ENCODE results near the gene CASQ2. TPM values are rescaled to one million over a fixed set of nuclear protein-coding genes. Genes with fewer than 3 reads are reported as not detected.

The CASQ2 gene
- not detected in 3 replicates for total RNA-seq
- long read RNA-seq, partial matches to known transcripts, result 0 of 1 reads
- long read RNA-seq, other reads (novel, unspliced or antisense), result 0 of 1 reads

- no peak within 1 kb of the TSS for H3K27ac Mint-ChIP-seq (ENCODE audit: unreplicated experiment)
- no peak within 1 kb of the TSS for H3K4me3 Mint-ChIP-seq (ENCODE audit: unreplicated experiment)
These were observed at the start of gene CASQ2 for GRCh38 chr1:115768549-115768948. CASQ2 (minus strand) TSS chr1:115768714; CDS start chr1:115768541, 173 bp downstream.

GRCh38 chr1:115815694-115816093 lies 47.2 kb upstream of the CASQ2 start:
- peaks cover 41% of the 10 kb centered on the region for H3K27me3 Mint-ChIP-seq (ENCODE audit: low read depth)
- no peak for TF ChIP-seq CTCF (IDR thresholded peaks at IDR 0.05)
- no peak overlapping the region for H3K27ac Mint-ChIP-seq (ENCODE audit: unreplicated experiment)
- no peaks in the 10 kb centered on the region for H3K36me3 Mint-ChIP-seq (ENCODE audit: low read depth)
- peaks cover 4% of the 10 kb centered on the region for H3K9me3 Mint-ChIP-seq (ENCODE audit: low read depth)
- no peak for DNase-seq (ENCODE audit: low spot score)
- H3K4me1 Mint-ChIP-seq (ENCODE audit: low read depth), result no peaks in the 10 kb centered on the region
- no peak overlapping the region for H3K4me3 Mint-ChIP-seq (ENCODE audit: unreplicated experiment)

More at GRCh38 chr1:115768549-115768948, at the start of gene CASQ2:
- DNase-seq (ENCODE audit: low spot score), result no peak
- H3K36me3 Mint-ChIP-seq (ENCODE audit: low read depth), result peaks cover 2% of the 10 kb centered on the region
- peaks cover 18% of the 10 kb centered on the region for H3K4me1 Mint-ChIP-seq (ENCODE audit: low read depth)
- peaks cover 14% of the 10 kb centered on the region for H3K27me3 Mint-ChIP-seq (ENCODE audit: low read depth)
- no peak for TF ChIP-seq CTCF (IDR thresholded peaks at IDR 0.05)
- no peaks in the 10 kb centered on the region for H3K9me3 Mint-ChIP-seq (ENCODE audit: low read depth)

GRCh38 chr1:115814685-115815398 lies 46.3 kb upstream of the CASQ2 start:
- TF ChIP-seq CTCF (IDR thresholded peaks at IDR 0.05), result no peak
- peaks cover 4% of the 10 kb centered on the region for H3K9me3 Mint-ChIP-seq (ENCODE audit: low read depth)
- DNase-seq (ENCODE audit: low spot score), result no peak
- no peaks in the 10 kb centered on the region for H3K4me1 Mint-ChIP-seq (ENCODE audit: low read depth)
- H3K27me3 Mint-ChIP-seq (ENCODE audit: low read depth), result peaks cover 41% of the 10 kb centered on the region
- no peak overlapping the region for H3K4me3 Mint-ChIP-seq (ENCODE audit: unreplicated experiment)
- H3K27ac Mint-ChIP-seq (ENCODE audit: unreplicated experiment), result no peak overlapping the region
- H3K36me3 Mint-ChIP-seq (ENCODE audit: low read depth), result no peaks in the 10 kb centered on the region

- Mint-ChIP-seq H3K27ac (ENCODE audit: unreplicated experiment) (no peak overlapping the region), H3K4me1 (ENCODE audit: low read depth) (no peaks in the 10 kb centered on the region), H3K36me3 (ENCODE audit: low read depth) (no peaks in the 10 kb centered on the region), H3K27me3 (ENCODE audit: low read depth) (peaks cover 44% of the 10 kb centered on the region), H3K9me3 (ENCODE audit: low read depth) (no peaks in the 10 kb centered on the region), H3K4me3 (ENCODE audit: unreplicated experiment) (no peak overlapping the region)
- no peak for TF ChIP-seq CTCF (IDR thresholded peaks at IDR 0.05)
- DNase-seq (ENCODE audit: low spot score), result no peak
These were observed 45.2 kb upstream of the CASQ2 start for GRCh38 chr1:115813727-115814126.

GRCh38 chr1:115811140-115811828 lies 42.8 kb upstream of the CASQ2 start:
- peaks cover 3% of the 10 kb centered on the region for H3K9me3 Mint-ChIP-seq (ENCODE audit: low read depth)
- no peak for DNase-seq (ENCODE audit: low spot score)
- no peaks in the 10 kb centered on the region for H3K4me1 Mint-ChIP-seq (ENCODE audit: low read depth)
- H3K4me3 Mint-ChIP-seq (ENCODE audit: unreplicated experiment), result no peak overlapping the region
- H3K27ac Mint-ChIP-seq (ENCODE audit: unreplicated experiment), result no peak overlapping the region
- H3K36me3 Mint-ChIP-seq (ENCODE audit: low read depth), result peaks cover 1% of the 10 kb centered on the region
- no peak for TF ChIP-seq CTCF (IDR thresholded peaks at IDR 0.05)
- H3K27me3 Mint-ChIP-seq (ENCODE audit: low read depth), result peaks cover 45% of the 10 kb centered on the region
